SK-N-SH (cell line): Measurements from ENCODE around the gene SLC22A7.

Experiments
- CTCF ChIP-seq: fragments of 200-600 bp; sonication (generic); IDR thresholded peaks from 2 replicates; pipeline ENCODE4 v1.6.1; 2017; ENCODE audit warnings: antibody characterized with exemption, mild to moderate bottlenecking, moderate library complexity
- EP300 ChIP-seq, 2 experiments: IDR thresholded peaks; 2 replicates each; pipeline versions ENCODE4 v1.4.0 to v1.6.1; 2012; ENCODE audit warnings: borderline replicate concordance in 1 of 2, low read depth in 1 of 2, low read length in 1 of 2
- IRF3 ChIP-seq: fragments of 150-350 bp; IDR thresholded peaks from 2 replicates; pipeline ENCODE4 v1.6.1; 2016; ENCODE audit warnings: mild to moderate bottlenecking, low read depth, low read length
- POLR2AphosphoS5 ChIP-seq: IDR thresholded peaks from 2 replicates; pipeline ENCODE4 v1.6.1; 2012; ENCODE audit warnings: low read depth, low read length
- RAD21 ChIP-seq: IDR thresholded peaks from 2 replicates; pipeline ENCODE4 v1.6.1; 2012; ENCODE audit warnings: mild to moderate bottlenecking, low read length
- RXRA ChIP-seq: IDR thresholded peaks from 2 replicates; pipeline ENCODE4 v1.4.0; 2012; ENCODE audit warnings: low read depth, mild to moderate bottlenecking, borderline replicate concordance
- SMC3 ChIP-seq: IDR thresholded peaks from 2 replicates; pipeline ENCODE4 v1.6.1; 2012; ENCODE audit warnings: low read depth, low read length, improper control_type of control experiment
- TAF1 ChIP-seq: IDR thresholded peaks from 2 replicates; pipeline ENCODE4 v1.6.1; 2012; ENCODE audit warnings: low read depth, mild to moderate bottlenecking, low read length, moderate library complexity, borderline replicate concordance
- TCF12 ChIP-seq: IDR thresholded peaks from 2 replicates; pipeline ENCODE4 v1.4.0; 2012
- ZBTB33 ChIP-seq: IDR thresholded peaks from 2 replicates; pipeline ENCODE4 v1.4.0; 2012; ENCODE audit warnings: low read depth, borderline replicate concordance
- TF ChIP-seq, protein P1 (sequence below): IDR thresholded peaks from 2 replicates; pipeline ENCODE4 v1.4.0; 2012; ENCODE audit warnings: low read depth

GRCh38 chr6:43274916-43275597, 23.0 kb upstream of the SLC22A7 start:
- no peak for TF ChIP-seq RXRA
- TF ChIP-seq CTCF: no peak
- TF ChIP-seq SMC3: no peak
- TF ChIP-seq, protein P1, sequence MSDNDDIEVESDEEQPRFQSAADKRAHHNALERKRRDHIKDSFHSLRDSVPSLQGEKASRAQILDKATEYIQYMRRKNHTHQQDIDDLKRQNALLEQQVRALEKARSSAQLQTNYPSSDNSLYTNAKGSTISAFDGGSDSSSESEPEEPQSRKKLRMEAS: no peak
- no peak for TF ChIP-seq EP300 (IDR thresholded peaks at IDR 0.05; ENCODE audit: borderline replicate concordance in 1 of 2, low read depth in 1 of 2, low read length in 1 of 2)
- TF ChIP-seq IRF3: no peak
- no peak for TF ChIP-seq TAF1
- TF ChIP-seq TCF12: no peak
- TF ChIP-seq ZBTB33: no peak
- TF ChIP-seq POLR2AphosphoS5: no peak
- TF ChIP-seq RAD21: no peak
